IPS-NIHi7 (cell line): Measurements from ENCODE around the gene ZNRF3.

Experiments used
- DNase-seq: peaks from one replicate; pipeline ENCODE4 v3.0.0; 2012; ENCODE audit warnings: mixed read lengths; ENCODE audit errors: extremely low spot score

Gene ZNRF3

DNA sequence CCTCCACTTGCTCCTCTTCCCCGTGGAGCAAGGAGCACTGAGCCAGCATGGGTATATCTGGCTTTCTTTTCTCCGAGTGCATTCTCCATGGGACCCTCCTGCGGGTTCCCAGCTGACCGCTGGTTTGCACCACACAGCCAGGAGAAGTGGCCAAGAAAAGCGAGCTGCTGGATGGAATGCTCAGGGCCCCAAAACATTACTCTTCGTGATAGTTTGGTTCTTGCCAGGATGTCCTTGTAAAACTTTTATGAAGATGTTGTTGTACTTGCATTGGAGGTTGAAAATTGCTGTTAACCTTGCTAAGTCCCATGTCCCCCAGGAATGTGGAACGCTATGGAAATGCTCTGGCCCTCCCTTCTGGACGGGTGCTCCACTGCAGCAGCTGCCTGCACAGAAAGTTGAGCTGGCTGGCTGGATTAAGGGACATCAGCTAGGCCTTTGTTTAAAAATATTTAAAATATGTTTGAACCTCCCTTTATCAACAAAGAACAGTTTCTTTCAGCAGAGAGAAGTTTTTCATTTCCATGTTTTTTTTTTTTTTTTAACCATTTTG is 68.7 kb downstream of the ZNRF3 start:
- peak; percentile 49 for DNase-seq

DNA sequence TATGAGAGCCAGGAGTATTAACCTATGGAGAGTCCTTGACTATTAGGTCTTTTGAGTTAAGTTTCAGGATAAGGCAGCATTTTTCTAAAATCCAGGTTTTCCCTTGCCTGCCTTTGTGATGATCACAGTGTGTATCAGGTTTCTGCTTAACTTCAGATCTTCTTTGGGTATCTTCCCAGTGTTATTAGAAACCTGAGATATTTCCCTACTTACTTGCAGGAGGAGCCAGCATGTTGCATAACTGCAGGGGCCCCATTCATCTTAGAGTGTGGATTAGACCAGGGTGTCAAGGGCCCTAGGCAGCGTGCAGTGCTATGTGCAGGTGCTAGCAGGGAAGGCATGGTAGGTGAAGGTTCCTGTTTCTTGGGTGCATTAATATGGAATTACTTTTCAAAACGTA is 69.5 kb downstream of the ZNRF3 start:
- DNase-seq = no peak

GRCh38 chr22:28953403-28953802 is 70.0 kb downstream of the ZNRF3 start:
- DNase-seq = no peak

DNA sequence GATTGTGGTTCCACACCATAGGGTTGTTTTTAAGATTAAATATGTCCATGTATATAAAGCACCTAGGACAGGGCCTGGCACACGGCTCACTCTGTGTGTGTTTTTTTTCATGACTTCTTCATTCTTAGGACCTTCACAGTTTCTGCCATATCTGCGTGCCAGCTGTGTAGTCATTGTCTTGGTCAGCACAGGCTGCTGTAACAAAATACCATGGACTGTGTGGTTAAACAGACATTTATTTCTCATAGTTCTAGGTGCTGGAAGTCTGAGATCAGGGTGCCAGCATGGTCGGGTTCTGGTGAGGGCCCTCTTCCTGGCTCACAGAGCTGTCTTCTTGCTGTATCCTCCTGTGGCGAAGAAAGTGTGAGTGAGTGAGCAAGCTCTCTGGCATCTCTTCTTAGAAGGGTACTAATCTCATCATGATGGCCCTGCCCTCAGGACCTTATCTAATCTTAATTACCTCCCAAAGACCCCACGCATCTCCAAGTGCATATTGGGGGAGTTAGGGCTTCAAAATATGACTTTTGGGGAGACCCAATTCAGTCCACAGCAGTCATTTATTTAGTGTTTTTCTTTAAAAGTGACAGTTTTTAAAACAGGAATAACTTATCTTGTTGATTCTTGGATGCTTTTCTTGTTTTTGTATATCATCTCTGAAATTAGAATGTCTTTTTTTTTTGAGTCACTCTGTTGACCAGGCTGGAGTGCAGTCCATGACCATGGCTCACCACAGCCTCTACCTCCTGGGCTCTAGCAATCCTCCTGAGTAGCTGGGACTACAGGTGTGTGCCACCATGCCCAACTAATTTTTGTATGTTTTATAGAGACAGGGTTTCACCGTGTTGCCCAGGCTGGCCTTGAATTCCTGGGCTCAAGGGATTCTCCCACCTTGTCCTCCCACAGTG is 70.9 kb downstream of the ZNRF3 start:
- DNase-seq = no peak

- DNase-seq = no peak
These were observed 72.4 kb downstream of the ZNRF3 start for GRCh38 chr22:28955817-28956216.

DNA sequence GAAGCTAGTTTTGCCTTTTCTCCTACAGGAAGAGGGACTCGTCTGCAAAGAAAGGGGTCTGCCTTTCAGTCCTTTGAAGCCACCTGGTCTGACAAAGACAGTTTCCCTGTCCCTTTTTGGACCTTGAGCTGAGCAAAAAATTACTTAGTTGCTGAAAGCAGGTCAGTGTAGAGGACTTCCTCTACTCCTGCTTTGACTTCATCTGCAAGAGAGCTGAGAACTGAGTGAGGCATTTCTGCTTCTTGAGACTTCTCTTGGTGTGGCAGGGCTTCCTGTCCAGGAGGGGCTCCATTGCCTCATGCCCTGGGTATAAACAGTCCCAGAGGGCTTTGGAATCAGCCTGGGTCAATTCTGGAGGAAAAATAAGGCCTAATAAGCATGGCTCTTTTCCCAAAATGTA is 73.1 kb downstream of the ZNRF3 start:
- no peak for DNase-seq

- no peak for DNase-seq
These were observed 75.2 kb downstream of the ZNRF3 start for GRCh38 chr22:28958611-28959010.

DNA sequence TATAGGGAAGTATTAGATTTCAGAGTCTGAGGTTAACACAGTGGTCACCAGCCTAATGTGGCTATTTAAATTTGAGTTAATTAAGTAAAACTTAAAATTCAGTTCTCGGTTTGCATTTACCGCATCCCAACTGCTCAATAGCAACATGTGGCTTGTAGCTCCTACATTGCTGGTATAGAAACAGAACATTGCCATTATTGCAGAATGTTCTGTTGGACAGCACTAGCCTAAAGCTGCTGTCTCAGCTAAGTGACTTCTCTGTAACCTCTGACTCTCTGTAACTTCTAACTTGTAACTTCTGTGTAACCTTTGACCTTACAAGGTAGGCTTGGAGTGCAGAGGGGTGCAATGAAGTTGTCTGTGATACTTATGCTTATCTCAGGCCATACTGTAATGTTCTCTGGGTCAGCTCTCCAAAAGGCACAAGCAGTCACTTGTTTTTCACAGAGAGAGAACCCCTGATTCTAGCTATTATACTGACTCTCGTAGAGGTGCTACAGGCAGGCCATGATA is 78.7 kb downstream of the ZNRF3 start:
- DNase-seq = no peak

- no peak for DNase-seq
These were observed 80.0 kb downstream of the ZNRF3 start for GRCh38 chr22:28963362-28963761.

GRCh38 chr22:28967163-28967665 is 83.8 kb downstream of the ZNRF3 start:
- DNase-seq = no peak

GRCh38 chr22:28967969-28968368 is 84.6 kb downstream of the ZNRF3 start:
- no peak for DNase-seq

DNA sequence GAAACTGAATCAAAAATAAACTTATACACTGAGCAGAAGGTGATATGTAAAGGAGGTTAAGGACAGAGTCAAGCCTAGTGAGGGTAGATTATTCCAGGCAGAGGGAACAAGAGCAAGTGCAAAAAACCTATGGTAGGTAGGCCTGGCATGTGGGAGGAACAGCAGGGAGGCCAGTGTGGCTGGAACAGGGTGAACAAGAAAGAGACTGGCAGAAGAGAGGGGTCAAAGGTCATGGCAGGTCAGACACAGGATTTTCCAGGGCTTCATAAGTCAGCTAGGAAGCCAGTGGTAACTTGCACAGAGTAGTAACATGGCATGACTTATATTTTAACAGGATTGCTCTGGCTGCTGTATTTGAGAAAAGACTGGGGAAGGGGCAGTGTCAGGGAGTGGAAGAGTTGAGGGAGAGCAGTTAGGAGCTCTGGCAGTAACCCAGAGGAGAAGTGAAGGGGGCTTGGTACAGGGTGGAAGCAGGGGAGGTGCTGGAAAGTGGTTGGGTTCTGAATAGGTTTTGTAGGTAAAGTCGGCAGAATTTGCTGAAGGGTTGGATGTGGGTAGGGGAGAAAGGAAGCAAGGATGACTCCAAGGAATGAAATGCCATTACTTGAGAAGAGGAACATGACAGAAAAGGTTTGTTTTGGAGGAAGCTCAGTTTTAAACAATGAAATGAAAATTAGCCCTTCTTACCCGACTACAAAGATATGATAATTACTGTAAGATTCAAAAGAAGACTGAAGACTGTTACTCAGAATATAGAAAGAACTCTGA is 86.2 kb downstream of the ZNRF3 start:
- DNase-seq = no peak

- DNase-seq = no peak
These were observed 90.0 kb downstream of the ZNRF3 start for GRCh38 chr22:28973352-28973751.

DNA sequence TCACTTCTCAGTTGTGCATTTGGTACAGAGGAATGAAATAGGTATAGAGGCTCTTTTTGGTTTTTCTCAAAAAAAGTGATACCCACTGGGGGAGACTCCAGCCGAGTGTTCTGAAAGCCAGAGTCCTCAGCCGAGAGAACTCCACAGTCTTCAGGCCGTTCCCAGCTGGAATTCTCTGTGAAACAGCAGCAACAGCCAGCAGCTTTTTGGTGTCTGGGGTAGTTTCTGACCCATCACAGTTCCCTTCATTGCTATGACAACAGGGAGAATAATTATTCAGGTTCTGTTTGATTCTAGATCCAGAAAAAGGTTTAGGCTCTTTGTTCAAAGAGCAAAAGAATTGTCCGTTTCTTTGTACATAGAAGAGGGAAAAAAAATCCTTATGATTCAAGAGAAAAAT is 93.7 kb downstream of the ZNRF3 start:
- no peak for DNase-seq

DNA sequence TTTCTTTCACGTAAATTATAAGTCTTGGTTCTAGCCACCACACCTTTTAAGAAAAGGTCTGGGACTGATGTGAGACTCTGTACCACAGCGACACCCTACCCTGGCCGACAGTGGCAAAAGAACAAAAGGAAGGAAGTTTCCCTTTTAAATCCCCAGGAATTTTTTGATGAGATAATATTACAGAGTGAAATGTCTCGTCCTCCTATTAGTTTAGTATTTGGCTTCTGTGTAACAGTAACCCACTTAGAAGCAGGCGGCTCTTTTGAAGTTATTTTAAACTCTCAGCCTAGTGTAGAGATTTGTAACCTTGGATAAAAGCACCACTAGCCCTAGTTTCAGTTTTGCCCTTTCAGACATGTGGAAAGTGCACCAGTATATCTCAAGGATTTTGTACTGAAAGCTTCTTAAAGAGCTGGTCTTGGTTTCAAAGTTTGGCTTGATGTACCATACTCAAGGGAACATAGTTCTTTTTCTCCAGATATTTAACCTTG is 94.2 kb downstream of the ZNRF3 start:
- no peak for DNase-seq

- DNase-seq = no peak
These were observed 94.8 kb downstream of the ZNRF3 start for GRCh38 chr22:28978158-28978557.

- no peak for DNase-seq
These were observed 95.8 kb downstream of the ZNRF3 start for GRCh38 chr22:28978863-28979796.

- no peak for DNase-seq
These were observed 97.0 kb downstream of the ZNRF3 start for GRCh38 chr22:28980326-28980725.

DNA sequence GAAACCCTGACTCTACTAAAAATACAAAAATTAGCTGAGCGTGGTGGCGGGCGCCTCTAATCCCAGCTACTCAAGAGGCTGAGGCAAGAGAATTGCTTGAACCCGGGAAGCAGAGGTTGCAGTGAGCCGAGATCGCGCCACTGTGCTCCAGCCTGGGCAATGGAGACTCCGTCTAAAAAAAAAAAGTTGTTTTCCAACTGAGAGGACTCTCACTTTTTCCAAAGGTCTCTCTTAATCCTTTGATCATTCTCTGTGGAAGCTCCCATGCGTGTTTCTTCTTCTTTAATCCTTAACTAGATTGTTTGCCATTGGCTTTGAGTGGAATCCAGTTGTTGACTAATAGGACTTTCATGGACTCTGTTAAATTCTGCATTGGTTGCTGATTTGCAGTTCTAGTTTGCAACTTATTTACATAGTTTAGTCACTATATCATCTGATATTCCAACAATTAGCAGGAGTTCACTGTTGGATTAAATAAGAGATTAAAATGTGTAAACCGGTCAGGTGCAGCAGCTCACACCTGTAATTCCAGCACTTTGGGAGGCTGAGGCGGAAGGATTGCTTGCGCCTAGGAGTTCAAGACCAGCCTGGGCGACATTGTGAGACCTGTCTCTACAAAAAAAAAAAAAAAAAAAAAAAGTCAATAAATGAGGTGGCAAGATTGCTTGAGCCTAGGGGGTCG is 98.6 kb downstream of the ZNRF3 start:
- no peak for DNase-seq

- DNase-seq = no peak
These were observed 99.8 kb downstream of the ZNRF3 start for GRCh38 chr22:28983190-28983589.
